CD8-positive, alpha-beta memory T cell (primary cell): ENCODE data around the gene FAM83C. TPM values are rescaled to one million over a fixed set of nuclear protein-coding genes. Genes with fewer than 3 reads are reported as not detected.

Experiments used
- CTCF ChIA-PET: fragments of 350-600 bp; sonication (Branson Sonifier 250); formaldehyde crosslinking; loops from one replicate; lab custom pipeline; 2021; ENCODE audit warnings: antibody characterized with exemption; lab: Charles Lee
- POLR2A ChIA-PET: fragments of 350-600 bp; sonication (Branson Sonifier 250); formaldehyde crosslinking; loops from one replicate; lab custom pipeline; 2021; ENCODE audit warnings: antibody characterized with exemption; lab: Charles Lee
- DNase-seq, 5 donors: peaks; one replicate each; pipeline versions ENCODE4 v3.0.0 to v3.0.0-alpha.2; 2020 to 2022; ENCODE audit warnings: mixed read lengths in 1 of 5
- H3K27ac ChIP-seq: one replicate; pipeline ENCODE4 v1.7.0; 2013; ENCODE audit warnings: low read depth, mild to moderate bottlenecking, low read length, moderate library complexity
- H3K27me3 ChIP-seq: 2 replicates; pipeline ENCODE4 v1.7.0; 2013; ENCODE audit warnings: low read length, mild to moderate bottlenecking; ENCODE audit not compliant: insufficient read depth, poor library complexity, severe bottlenecking
- H3K36me3 ChIP-seq: 2 replicates; pipeline ENCODE4 v1.7.0; 2013; ENCODE audit warnings: mild to moderate bottlenecking, low read length, moderate library complexity; ENCODE audit not compliant: insufficient read depth
- H3K4me1 ChIP-seq: 2 replicates; pipeline ENCODE4 v1.7.0; 2013; ENCODE audit warnings: mild to moderate bottlenecking, low read length, moderate library complexity; ENCODE audit not compliant: insufficient read depth
- H3K4me3 ChIP-seq: 2 replicates; pipeline ENCODE4 v1.7.0; 2013; ENCODE audit warnings: mild to moderate bottlenecking, low read length
- H3K9me3 ChIP-seq: 2 replicates; pipeline ENCODE4 v1.7.0; 2013; ENCODE audit warnings: mild to moderate bottlenecking, low read length
- H3K27ac Mint-ChIP-seq, 8 donors: one replicate each; pipeline ENCODE4 v1.8.0; 2020 to 2021; ENCODE audit warnings: mixed read lengths in 8 of 8, mild to moderate bottlenecking in 6 of 8, inconsistent platforms in 3 of 8, moderate library complexity in 3 of 8
- H3K27me3 Mint-ChIP-seq, 2 donors: one replicate each; pipeline ENCODE4 v1.8.0; 2020 to 2021; ENCODE audit warnings: mixed read lengths in 2 of 2, mild to moderate bottlenecking in 1 of 2, moderate library complexity in 1 of 2
- H3K36me3 Mint-ChIP-seq, 3 donors: one replicate each; pipeline ENCODE4 v1.8.0; 2020 to 2021; ENCODE audit warnings: mixed read lengths in 3 of 3, inconsistent platforms in 1 of 3, mild to moderate bottlenecking in 1 of 3
- H3K4me1 Mint-ChIP-seq, 3 donors: one replicate each; pipeline ENCODE4 v1.8.0; 2020 to 2021; ENCODE audit warnings: mixed read lengths in 3 of 3, inconsistent platforms in 1 of 3, mild to moderate bottlenecking in 1 of 3
- H3K4me3 Mint-ChIP-seq, 7 donors: one replicate each; pipeline ENCODE4 v1.8.0; 2020 to 2021; ENCODE audit warnings: mixed read lengths in 7 of 7, mild to moderate bottlenecking in 6 of 7, moderate library complexity in 4 of 7, inconsistent platforms in 2 of 7
- H3K9me3 Mint-ChIP-seq, 5 donors: one replicate each; pipeline ENCODE4 v1.8.0; 2020 to 2022; ENCODE audit warnings: mixed read lengths in 5 of 5, mild to moderate bottlenecking in 3 of 5, moderate library complexity in 2 of 5, inconsistent platforms in 1 of 5
- polyA plus RNA-seq: library from polyadenylated mRNA; unstranded; fragments of 300-500 nt; fragmentation: Illumina TruSeq; gene quantifications from one replicate; pipeline ENCODE4 v1.2.3, GENCODE V29; 2021
- total RNA-seq, 2 experiments: library from RNA; stranded (reverse); gene quantifications; one replicate each; pipeline ENCODE4 v1.2.3, GENCODE V29; 2021

The FAM83C gene
- total and polyA plus RNA-seq, 3 experiments from 2014 or later = not detected

GRCh38 chr20:35240083-35240810, 52.0 kb downstream of the FAM83C start:
- no peaks in the 10 kb centered on the region for H3K4me1 ChIP-seq
- no peak overlapping the region for H3K4me3 Mint-ChIP-seq
- H3K36me3 Mint-ChIP-seq = peaks cover 6 to 17% (median 9%) of the 10 kb centered on the region in 3 donors
- POLR2A ChIA-PET = no interaction called here
- H3K4me3 ChIP-seq = no peak overlapping the region
- peaks cover 0 to 7% (median 0%) of the 10 kb centered on the region in 3 donors for H3K4me1 Mint-ChIP-seq
- CTCF ChIA-PET = interaction anchor here (1.3 kb wide), 1 partner anchor 63 kb away, joined by 3 read pairs; no protein-coding TSS in a partner anchor
- no peaks in the 10 kb centered on the region for H3K9me3 Mint-ChIP-seq
- H3K27me3 ChIP-seq = peaks cover 13% of the 10 kb centered on the region
- H3K36me3 ChIP-seq = no peaks in the 10 kb centered on the region
- no peak for DNase-seq
- H3K27me3 Mint-ChIP-seq = peaks cover 3 to 11% of the 10 kb centered on the region in 2 donors
- H3K27ac ChIP-seq = no peak overlapping the region
- H3K9me3 ChIP-seq = no peaks in the 10 kb centered on the region
- H3K27ac Mint-ChIP-seq = peak overlapping the region in 2 of 8 donors; percentile 17 to 58

GRCh38 chr20:35238735-35239134, 53.5 kb downstream of the FAM83C start:
- CTCF ChIA-PET = no interaction called here
- Histone ChIP-seq H3K9me3 (no peaks in the 10 kb centered on the region), H3K27ac (no peak overlapping the region), H3K36me3 (no peaks in the 10 kb centered on the region), H3K4me1 (no peaks in the 10 kb centered on the region), H3K27me3 (peaks cover 13% of the 10 kb centered on the region), H3K4me3 (no peak overlapping the region)
- POLR2A ChIA-PET = interaction anchor here (0.6 kb wide), 1 partner anchor 57 kb away, joined by 4 read pairs; no protein-coding TSS in a partner anchor
- Mint-ChIP-seq H3K27ac (peak overlapping the region in 3 of 8 donors; percentile 31 to 93 (median 35)), H3K9me3 (no peaks in the 10 kb centered on the region), H3K36me3 (peaks cover 12 to 28% (median 19%) of the 10 kb centered on the region in 3 donors), H3K4me3 (no peak overlapping the region), H3K27me3 (peaks cover 8 to 12% of the 10 kb centered on the region in 2 donors), H3K4me1 (peaks cover 0 to 7% (median 0%) of the 10 kb centered on the region in 3 donors)
- no peak for DNase-seq

GRCh38 chr20:35238170-35238569, 54.1 kb downstream of the FAM83C start:
- H3K9me3 ChIP-seq = no peaks in the 10 kb centered on the region
- Mint-ChIP-seq H3K9me3 (no peaks in the 10 kb centered on the region), H3K27me3 (peaks cover 8 to 12% of the 10 kb centered on the region in 2 donors), H3K36me3 (peaks cover 12 to 28% (median 23%) of the 10 kb centered on the region in 3 donors), H3K4me1 (peaks cover 0 to 7% (median 0%) of the 10 kb centered on the region in 3 donors), H3K4me3 (no peak overlapping the region), H3K27ac (no peak overlapping the region)
- H3K36me3 ChIP-seq = no peaks in the 10 kb centered on the region
- H3K4me3 ChIP-seq = no peak overlapping the region
- no peak for DNase-seq
- ChIA-PET CTCF (no interaction called here), POLR2A (no interaction called here)
- H3K27me3 ChIP-seq = peaks cover 13% of the 10 kb centered on the region
- H3K4me1 ChIP-seq = no peaks in the 10 kb centered on the region
- H3K27ac ChIP-seq = no peak overlapping the region

GRCh38 chr20:35237486-35237885, 54.7 kb downstream of the FAM83C start:
- no peak overlapping the region for H3K4me3 ChIP-seq
- no peak for DNase-seq
- Mint-ChIP-seq H3K36me3 (peaks cover 14 to 29% (median 23%) of the 10 kb centered on the region in 3 donors), H3K4me1 (peaks cover 0 to 7% (median 0%) of the 10 kb centered on the region in 3 donors), H3K4me3 (no peak overlapping the region), H3K27me3 (peaks cover 8 to 9% of the 10 kb centered on the region in 2 donors), H3K9me3 (no peaks in the 10 kb centered on the region), H3K27ac (peak overlapping the region in 1 of 8 donors; percentile 61)
- no peak overlapping the region for H3K27ac ChIP-seq
- H3K27me3 ChIP-seq = peaks cover 13% of the 10 kb centered on the region
- H3K4me1 ChIP-seq = no peaks in the 10 kb centered on the region
- ChIA-PET POLR2A (no interaction called here), CTCF (no interaction called here)
- H3K9me3 ChIP-seq = no peaks in the 10 kb centered on the region
- H3K36me3 ChIP-seq = no peaks in the 10 kb centered on the region

- no peak overlapping the region for H3K27ac Mint-ChIP-seq
- Histone ChIP-seq H3K27me3 (peaks cover 4% of the 10 kb centered on the region), H3K36me3 (no peaks in the 10 kb centered on the region), H3K9me3 (no peaks in the 10 kb centered on the region), H3K4me1 (no peaks in the 10 kb centered on the region), H3K4me3 (no peak overlapping the region), H3K27ac (no peak overlapping the region)
- H3K9me3 Mint-ChIP-seq = no peaks in the 10 kb centered on the region
- DNase-seq = no peak
- H3K4me1 Mint-ChIP-seq = peaks cover 0 to 7% (median 0%) of the 10 kb centered on the region in 3 donors
- H3K27me3 Mint-ChIP-seq = peaks cover 10 to 14% of the 10 kb centered on the region in 2 donors
- POLR2A ChIA-PET = no interaction called here
- H3K4me3 Mint-ChIP-seq = no peak overlapping the region
- peaks cover 23 to 38% (median 30%) of the 10 kb centered on the region in 3 donors for H3K36me3 Mint-ChIP-seq
- CTCF ChIA-PET = no interaction called here
Measured at GRCh38 chr20:35235881-35236280, 56.3 kb downstream of the FAM83C start.

Other genes starting within 250 kb of the FAM83C start
- 10 to 100 TPM; 51.2 to 53.4 TPM for gene TRPC4AP, start 199.6 kb downstream of the FAM83C start, total RNA-seq
- 59.8 TPM for gene TRPC4AP, start 199.6 kb downstream of the FAM83C start, polyA plus RNA-seq
- gene EDEM2, start 145.1 kb downstream of the FAM83C start, total RNA-seq = 10 to 100 TPM; 19.3 to 20.1 TPM
- 48.4 TPM for gene EDEM2, start 145.1 kb downstream of the FAM83C start, polyA plus RNA-seq
- 1 to 10 TPM; 2.6 to 2.7 TPM for gene PROCR, start 120.4 kb downstream of the FAM83C start, total RNA-seq
- gene PROCR, start 120.4 kb downstream of the FAM83C start, polyA plus RNA-seq = 10.7 TPM
- under 1 TPM in 1 of 2 experiments, not detected in 1; 0.07 TPM for gene MMP24, start 65.7 kb downstream of the FAM83C start, total RNA-seq
- gene MMP24, start 65.7 kb downstream of the FAM83C start, polyA plus RNA-seq = 0.18 TPM
- gene MMP24OS, start 14.3 kb downstream of the FAM83C start, total RNA-seq = 10 to 100 TPM; 36.5 to 36.6 TPM
- 14.0 TPM for gene MMP24OS, start 14.3 kb downstream of the FAM83C start, polyA plus RNA-seq
- 100 to 1,000 TPM; 204 to 207 TPM for gene EIF6, start 7.7 kb downstream of the FAM83C start, total RNA-seq
- gene EIF6, start 7.7 kb downstream of the FAM83C start, polyA plus RNA-seq = 171 TPM
- 10 to 100 TPM; 64.5 to 71.0 TPM for gene UQCC1, start 119.5 kb upstream of the FAM83C start, total RNA-seq
- 14.3 TPM for gene UQCC1, start 119.5 kb upstream of the FAM83C start, polyA plus RNA-seq
- not detected for gene GDF5, start 145.8 kb upstream of the FAM83C start, total RNA-seq
- gene GDF5, start 145.8 kb upstream of the FAM83C start, polyA plus RNA-seq = not detected
- 10 to 100 TPM; 34.8 to 42.2 TPM for gene CEP250, start 163.2 kb upstream of the FAM83C start, total RNA-seq
- 17.2 TPM for gene CEP250, start 163.2 kb upstream of the FAM83C start, polyA plus RNA-seq
- gene C20orf173, start 237.2 kb upstream of the FAM83C start, total RNA-seq = not detected
- not detected for gene C20orf173, start 237.2 kb upstream of the FAM83C start, polyA plus RNA-seq
- 100 to 1,000 TPM; 136 to 137 TPM for gene ERGIC3, start 249.7 kb upstream of the FAM83C start, total RNA-seq
- gene ERGIC3, start 249.7 kb upstream of the FAM83C start, polyA plus RNA-seq = 114 TPM